Skeletal muscle satellite cell (primary cell): ENCODE measurements around the gene PSMC6. TPM values are rescaled to one million over a fixed set of nuclear protein-coding genes. Genes with fewer than 3 reads are reported as not detected.
A peak's percentile ranks its signal among the peaks of the same experiment; 100 is the strongest.

Source experiments
- H3K27me3 ChIP-seq: 2 replicates; pipeline ENCODE4 v1.7.0; 2013; ENCODE audit warnings: low read length; ENCODE audit not compliant: control insufficient read depth, insufficient read depth
- H3K36me3 ChIP-seq: 2 replicates; pipeline ENCODE4 v1.7.0; 2013; ENCODE audit warnings: mild to moderate bottlenecking, control low read depth, low read length; ENCODE audit not compliant: insufficient read depth
- H3K4me1 ChIP-seq: 2 replicates; pipeline ENCODE4 v1.7.0; 2013; ENCODE audit warnings: low read length; ENCODE audit not compliant: control insufficient read depth, insufficient read depth
- H3K4me2 ChIP-seq: 2 replicates; pipeline ENCODE4 v1.7.0; 2013; ENCODE audit warnings: mild to moderate bottlenecking, low read length
- H3K4me3 ChIP-seq: 2 replicates; pipeline ENCODE4 v1.7.0; 2013; ENCODE audit warnings: low read length
- H3K9ac ChIP-seq: 2 replicates; pipeline ENCODE4 v1.7.0; 2013; ENCODE audit warnings: mild to moderate bottlenecking, low read depth, low read length, moderate library complexity
- H3K9me3 ChIP-seq: replicated peaks from 2 replicates; pipeline ENCODE4 v1.7.0; 2013; ENCODE audit warnings: mild to moderate bottlenecking, control low read depth, low read length
- total RNA-seq: library from RNA; depleted of rRNA; stranded (reverse); fragments of >200 nt; gene quantifications from 2 replicates; pipeline ENCODE4 v1.2.3, GENCODE V29; 2012; rRNA removed

Gene PSMC6
- total RNA-seq, result 84.3 and 92.3 TPM in 2 replicates

DNA sequence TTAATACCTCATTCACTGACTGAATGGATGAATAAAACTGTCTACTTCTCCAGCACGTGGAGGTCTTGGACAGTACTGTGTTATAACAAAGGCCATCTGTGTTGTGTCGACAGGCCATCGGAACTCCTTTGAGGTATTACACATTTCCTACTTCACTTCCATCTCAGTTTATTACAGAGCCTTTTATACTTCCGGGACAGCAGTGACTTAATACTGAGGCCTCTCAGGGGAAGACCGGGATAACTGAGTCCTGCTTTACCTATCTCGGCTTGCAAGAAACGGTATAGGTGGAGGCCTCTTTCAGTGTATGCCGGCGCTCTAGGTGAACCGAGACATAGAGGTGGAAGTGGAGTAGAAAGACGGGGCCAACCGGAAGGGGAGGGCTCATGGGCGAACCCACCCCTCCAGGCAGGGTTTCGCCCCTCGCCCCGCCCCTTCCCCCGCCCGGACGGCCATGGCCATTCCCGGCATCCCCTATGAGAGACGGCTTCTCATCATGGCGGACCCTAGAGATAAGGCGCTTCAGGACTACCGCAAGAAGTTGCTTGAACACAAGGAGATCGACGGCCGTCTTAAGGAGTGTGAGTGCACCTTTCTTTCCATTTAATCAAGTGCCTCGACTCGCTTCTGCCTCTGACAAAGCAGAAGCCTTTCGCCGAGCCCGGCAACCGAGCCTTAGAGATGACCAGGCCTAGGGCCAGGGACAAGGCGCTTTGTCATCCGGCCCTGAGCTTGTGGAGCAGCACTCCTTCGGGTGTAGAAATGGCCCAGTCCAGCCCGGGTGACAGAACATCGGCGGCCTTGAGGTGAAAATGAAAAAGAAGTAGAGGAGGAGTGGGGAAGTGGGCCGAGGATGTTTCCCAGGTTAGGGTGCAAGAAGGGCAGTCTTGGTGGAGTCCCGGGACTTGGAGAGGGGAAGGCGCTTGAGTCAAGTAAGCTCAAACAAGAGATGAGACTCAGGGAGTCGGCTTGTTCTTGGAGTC, at the start of gene PSMC6:
Gene PSMC6, plus strand, starts transcription at position 477 of the 983 bp plus-strand sequence. Its CDS starts 20 bp downstream, at position 497.
- Histone ChIP-seq H3K4me2 (peak within 1 kb of the TSS; percentile 87), H3K36me3 (peaks cover 29% of the 10 kb centered on the region), H3K27me3 (no peaks in the 10 kb centered on the region), H3K4me3 (peak within 1 kb of the TSS; percentile 96), H3K9me3 (no peaks in the 10 kb centered on the region), H3K9ac (peak within 1 kb of the TSS; percentile 95), H3K4me1 (peaks cover 49% of the 10 kb centered on the region)

DNA sequence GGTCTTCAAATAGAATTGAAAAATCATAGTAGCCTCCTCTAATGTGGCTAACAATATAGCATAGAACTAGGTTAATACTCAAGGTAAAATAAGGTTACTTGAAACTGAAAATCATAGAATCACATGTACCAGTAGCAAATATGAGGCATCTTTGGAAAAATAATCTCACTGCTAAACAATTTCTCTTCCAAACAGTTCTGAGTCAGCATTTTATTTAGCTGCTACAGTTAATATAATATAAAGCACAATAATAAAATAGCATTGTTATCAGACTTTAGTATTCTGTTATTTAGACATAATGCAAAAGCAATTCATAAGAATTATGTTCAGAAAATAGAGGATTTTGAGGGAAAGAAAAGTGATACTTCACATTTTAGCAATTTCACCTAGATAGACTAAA, 46.7 kb upstream of the PSMC6 start:
- Histone ChIP-seq H3K36me3 (peaks cover 15% of the 10 kb centered on the region), H3K4me3 (no peak overlapping the region), H3K4me1 (no peaks in the 10 kb centered on the region), H3K27me3 (no peaks in the 10 kb centered on the region), H3K9ac (no peak overlapping the region), H3K4me2 (no peak overlapping the region), H3K9me3 (no peaks in the 10 kb centered on the region)

DNA sequence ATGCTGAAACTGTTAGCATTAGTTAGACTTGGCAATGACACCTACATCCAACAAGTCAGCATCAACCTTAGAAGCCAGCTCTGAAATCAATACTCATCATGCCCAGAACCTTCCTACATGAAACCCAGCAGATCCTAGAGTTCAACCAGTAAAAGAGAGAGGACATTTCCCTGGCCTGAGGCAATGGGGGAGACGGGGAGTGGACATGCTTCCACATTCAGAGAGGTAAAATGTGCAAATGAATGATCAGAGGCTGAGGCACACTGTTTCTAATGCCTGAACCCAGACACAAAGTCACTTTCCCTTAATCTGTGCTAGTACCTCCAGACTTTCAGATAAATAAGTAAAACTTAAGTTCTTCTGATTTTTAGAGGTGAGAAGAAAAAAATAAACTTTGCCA, 46.2 kb upstream of the PSMC6 start:
- Histone ChIP-seq H3K4me2 (no peak overlapping the region), H3K4me3 (no peak overlapping the region), H3K4me1 (no peaks in the 10 kb centered on the region), H3K9me3 (no peaks in the 10 kb centered on the region), H3K27me3 (no peaks in the 10 kb centered on the region), H3K36me3 (peaks cover 18% of the 10 kb centered on the region), H3K9ac (no peak overlapping the region)

DNA sequence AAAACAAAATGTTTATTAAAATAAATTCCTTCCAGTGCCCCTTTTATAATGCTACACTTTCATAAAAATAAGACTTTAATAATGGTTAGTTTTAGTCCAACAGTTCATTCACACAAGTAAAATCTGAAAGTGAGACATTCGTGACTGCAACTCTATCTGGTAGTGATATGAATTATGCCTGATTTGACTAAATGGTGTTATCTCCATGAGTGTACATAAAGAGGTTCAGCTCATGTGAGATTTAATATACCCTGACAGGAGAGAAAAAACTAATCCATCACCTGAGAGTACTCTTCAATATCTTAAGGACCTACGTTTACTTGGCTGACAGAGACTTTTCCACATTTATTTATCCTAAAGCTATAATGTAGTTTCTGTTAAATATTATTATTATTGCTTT, 45.7 kb upstream of the PSMC6 start:
- Histone ChIP-seq H3K4me3 (no peak overlapping the region), H3K4me1 (no peaks in the 10 kb centered on the region), H3K9ac (no peak overlapping the region), H3K36me3 (peaks cover 23% of the 10 kb centered on the region), H3K27me3 (no peaks in the 10 kb centered on the region), H3K9me3 (no peaks in the 10 kb centered on the region), H3K4me2 (no peak overlapping the region)

DNA sequence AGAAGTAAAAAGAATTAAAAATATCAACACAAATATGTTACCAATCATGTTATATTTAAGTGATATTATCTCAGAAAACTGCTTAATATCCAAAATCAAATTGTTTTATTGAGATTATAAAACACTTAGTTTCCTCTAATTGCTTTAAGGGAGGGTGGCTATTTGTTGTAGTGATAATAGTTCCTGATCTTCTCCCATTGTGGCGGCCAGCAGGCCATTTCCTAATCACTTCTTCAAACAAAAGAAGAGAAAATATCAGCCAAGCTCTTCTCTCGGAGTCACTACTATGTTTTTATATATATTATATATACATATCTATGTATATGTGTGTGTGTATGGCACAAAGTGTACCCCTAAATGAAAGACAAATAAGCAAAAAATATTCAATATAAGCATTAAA, 43.1 kb upstream of the PSMC6 start:
- no peak overlapping the region for H3K9ac ChIP-seq
- H3K4me1 ChIP-seq, result no peaks in the 10 kb centered on the region
- no peaks in the 10 kb centered on the region for H3K9me3 ChIP-seq
- H3K27me3 ChIP-seq, result no peaks in the 10 kb centered on the region
- no peak overlapping the region for H3K4me2 ChIP-seq
- no peak overlapping the region for H3K4me3 ChIP-seq
- peaks cover 21% of the 10 kb centered on the region for H3K36me3 ChIP-seq

DNA sequence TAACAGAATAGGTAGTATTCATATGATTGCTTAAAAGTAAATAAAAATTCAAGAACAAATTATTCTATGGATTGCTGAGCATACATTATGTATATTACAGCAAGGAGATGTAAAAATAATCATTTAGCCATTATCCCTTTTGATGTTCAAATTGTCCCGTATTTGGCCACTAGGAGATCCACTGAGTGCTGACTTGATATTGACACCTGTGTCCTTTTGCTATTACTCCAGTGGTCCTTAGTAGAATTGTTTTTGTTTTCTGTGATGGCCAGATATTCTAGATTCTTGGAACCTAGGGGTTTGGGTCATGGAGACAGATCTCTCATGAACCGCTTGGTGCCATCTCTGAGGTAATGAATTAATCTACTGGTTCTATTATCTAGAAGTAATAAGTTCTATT, 28.4 kb upstream of the PSMC6 start:
- Histone ChIP-seq H3K9me3 (no peaks in the 10 kb centered on the region), H3K9ac (no peak overlapping the region), H3K4me3 (no peak overlapping the region), H3K4me2 (no peak overlapping the region), H3K27me3 (no peaks in the 10 kb centered on the region), H3K36me3 (peaks cover 31% of the 10 kb centered on the region), H3K4me1 (no peaks in the 10 kb centered on the region)

DNA sequence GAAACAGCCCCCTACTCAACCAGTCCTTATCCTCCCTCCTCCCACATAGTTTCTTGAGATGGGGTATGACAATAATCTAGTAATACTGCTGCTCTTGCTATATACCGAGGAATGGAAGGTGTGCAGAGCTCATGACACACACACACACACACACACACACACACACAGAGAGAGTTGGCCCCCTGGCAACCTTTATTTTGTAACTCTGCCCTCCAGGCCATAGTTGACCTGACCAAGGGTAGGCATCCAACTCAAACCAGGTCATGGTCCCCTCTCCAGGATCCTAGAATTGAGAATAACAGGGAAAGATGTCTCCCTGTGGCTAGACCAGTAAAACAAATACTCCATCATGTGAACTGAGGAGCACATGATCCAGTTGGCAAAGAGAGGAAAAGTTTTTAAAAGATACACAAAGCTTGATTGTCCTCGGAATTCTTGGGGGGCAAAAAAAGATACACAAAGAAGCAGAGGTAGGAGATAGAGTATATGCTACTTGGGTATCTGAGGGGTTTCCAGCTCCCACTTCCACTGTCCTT, 22.9 kb upstream of the PSMC6 start:
- no peaks in the 10 kb centered on the region for H3K27me3 ChIP-seq
- H3K4me2 ChIP-seq, result no peak overlapping the region
- H3K4me3 ChIP-seq, result no peak overlapping the region
- H3K9ac ChIP-seq, result no peak overlapping the region
- H3K4me1 ChIP-seq, result no peaks in the 10 kb centered on the region
- H3K36me3 ChIP-seq, result peaks cover 5% of the 10 kb centered on the region
- no peaks in the 10 kb centered on the region for H3K9me3 ChIP-seq

DNA sequence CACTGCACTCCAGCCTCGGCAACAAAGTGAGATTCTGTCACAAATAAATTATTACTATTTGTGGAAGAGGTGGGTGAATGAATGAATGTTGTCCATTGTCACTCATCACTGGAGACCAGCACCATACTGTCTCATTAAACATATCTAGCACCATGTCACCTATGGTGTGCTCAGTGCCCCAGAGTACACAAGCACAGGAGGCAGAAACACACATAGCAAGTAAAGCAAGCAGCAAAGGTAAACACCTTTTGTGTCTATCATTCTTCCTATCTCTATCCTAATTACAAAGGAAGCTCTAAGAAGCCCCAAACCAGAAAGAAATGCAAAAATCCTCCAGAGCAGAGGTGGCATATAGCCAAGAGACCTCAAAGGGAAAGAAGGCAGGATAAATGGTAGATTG, 20.8 kb upstream of the PSMC6 start:
- no peaks in the 10 kb centered on the region for H3K4me1 ChIP-seq
- H3K4me2 ChIP-seq, result no peak overlapping the region
- H3K27me3 ChIP-seq, result no peaks in the 10 kb centered on the region
- no peak overlapping the region for H3K4me3 ChIP-seq
- no peaks in the 10 kb centered on the region for H3K9me3 ChIP-seq
- no peaks in the 10 kb centered on the region for H3K36me3 ChIP-seq
- H3K9ac ChIP-seq, result no peak overlapping the region

DNA sequence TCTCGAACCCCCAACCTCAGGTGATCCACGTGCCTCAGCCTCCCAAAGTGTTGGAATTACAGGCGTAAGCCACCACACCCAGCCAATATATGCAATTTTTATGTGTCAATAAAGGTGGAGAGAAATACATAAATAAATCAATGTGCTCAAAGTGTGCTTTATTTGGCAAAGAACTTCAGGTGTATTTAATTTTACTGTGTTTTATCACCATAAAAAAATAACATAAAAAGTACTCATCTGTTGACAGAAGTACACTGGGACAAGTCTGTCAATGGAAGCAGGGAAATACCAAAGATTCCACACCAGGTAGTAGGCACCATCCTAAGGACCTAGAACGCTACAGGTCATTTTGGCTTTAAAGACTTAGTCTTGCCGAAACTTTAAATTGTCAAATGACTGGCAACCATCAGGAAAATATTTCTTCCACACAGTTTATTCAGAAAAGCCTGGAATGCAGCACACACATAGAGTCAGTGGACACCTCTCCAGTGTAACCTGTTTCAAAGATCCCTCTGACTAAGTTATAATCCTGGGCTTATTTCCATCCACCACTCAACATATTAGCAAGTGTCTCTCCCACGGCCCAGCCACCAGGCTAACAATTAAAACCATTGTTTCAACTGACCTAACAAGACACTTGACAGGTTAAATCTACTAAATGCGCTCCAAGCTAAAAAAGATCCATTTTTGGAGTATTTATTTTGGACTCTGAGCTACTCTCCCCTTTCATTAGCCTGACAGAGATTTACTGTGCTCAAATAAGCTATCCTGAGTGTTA, 15.8 kb upstream of the PSMC6 start:
- H3K36me3 ChIP-seq, result no peaks in the 10 kb centered on the region
- no peaks in the 10 kb centered on the region for H3K27me3 ChIP-seq
- H3K9me3 ChIP-seq, result no peaks in the 10 kb centered on the region
- H3K4me2 ChIP-seq, result no peak overlapping the region
- H3K4me3 ChIP-seq, result no peak overlapping the region
- no peak overlapping the region for H3K9ac ChIP-seq
- peaks cover 9% of the 10 kb centered on the region for H3K4me1 ChIP-seq

DNA sequence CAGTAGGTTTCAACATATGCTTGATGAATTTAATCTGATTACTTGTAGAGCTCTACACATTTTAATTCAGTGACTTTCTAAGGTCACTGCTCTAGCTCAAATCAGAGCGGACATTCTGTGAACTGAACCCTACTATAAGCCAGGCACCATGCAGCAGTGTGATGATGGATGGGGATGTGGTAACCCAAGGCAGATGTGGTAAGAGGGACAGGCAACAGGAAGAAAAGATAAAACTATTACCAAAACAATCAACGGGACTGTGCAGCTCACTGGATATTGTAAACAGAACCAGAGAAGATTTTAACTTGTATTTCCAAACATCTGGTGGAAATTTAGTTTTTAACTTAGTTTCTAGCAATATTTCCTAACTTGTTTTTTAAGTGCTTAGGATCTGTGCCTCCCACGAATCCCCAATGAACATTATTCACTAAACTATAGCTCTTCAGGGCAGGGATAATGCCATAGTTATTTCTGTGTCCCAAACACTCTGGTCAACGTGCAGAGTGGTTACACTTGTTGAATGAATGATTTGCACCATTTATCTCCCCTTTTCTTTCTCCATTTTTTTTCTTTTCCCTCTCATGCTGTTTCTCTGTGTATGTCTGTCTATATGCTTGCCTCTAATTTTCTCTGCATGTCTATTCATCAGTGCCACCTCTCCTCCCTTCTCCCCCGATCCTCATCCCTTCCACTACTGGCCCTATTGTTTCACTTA, 14.6 kb upstream of the PSMC6 start:
- no peaks in the 10 kb centered on the region for H3K9me3 ChIP-seq
- H3K4me2 ChIP-seq, result no peak overlapping the region
- H3K9ac ChIP-seq, result no peak overlapping the region
- no peaks in the 10 kb centered on the region for H3K27me3 ChIP-seq
- H3K4me3 ChIP-seq, result no peak overlapping the region
- H3K36me3 ChIP-seq, result no peaks in the 10 kb centered on the region
- peaks cover 10% of the 10 kb centered on the region for H3K4me1 ChIP-seq

DNA sequence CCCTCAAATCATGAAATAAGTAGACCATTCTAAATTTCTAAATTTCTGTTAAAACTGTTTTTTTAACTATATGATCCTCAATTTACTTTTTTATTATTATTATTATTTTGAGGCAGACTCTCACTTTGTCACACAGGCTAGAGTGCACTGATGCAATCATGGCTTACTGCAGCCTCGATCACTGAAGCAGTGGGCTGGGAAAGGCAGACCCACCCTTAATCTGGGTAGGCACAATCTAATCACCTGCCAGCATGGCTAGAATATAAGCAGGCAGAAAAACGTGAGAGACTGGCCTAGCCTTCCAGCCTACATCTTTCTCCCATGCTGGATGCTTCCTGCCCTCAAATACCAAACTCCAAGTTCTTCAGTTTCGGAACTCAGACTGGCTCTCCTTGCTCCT, 14.0 kb upstream of the PSMC6 start:
- Histone ChIP-seq H3K4me2 (no peak overlapping the region), H3K27me3 (no peaks in the 10 kb centered on the region), H3K4me1 (peaks cover 10% of the 10 kb centered on the region), H3K36me3 (no peaks in the 10 kb centered on the region), H3K9me3 (no peaks in the 10 kb centered on the region), H3K4me3 (no peak overlapping the region), H3K9ac (no peak overlapping the region)
